Stimulated activated CD8-positive, alpha-beta memory T cell treated with anti-CD3 and anti-CD28 coated beads, Interleukin-7, amount 100 ng/mL, for 1 hour (primary cell): ENCODE results near the gene STXBP2.
"Not testable (repeated sequence)": the region's sequence is repeated elsewhere in the genome, so short reads cannot be mapped to it uniquely, and the experiment has no call there.

ENCODE experiments used
- DNase-seq, 2 donors: peaks; one replicate each; pipeline ENCODE4 v3.0.0-alpha.2; 2020; ENCODE audit warnings: low read depth in 2 of 2

The STXBP2 gene

DNA sequence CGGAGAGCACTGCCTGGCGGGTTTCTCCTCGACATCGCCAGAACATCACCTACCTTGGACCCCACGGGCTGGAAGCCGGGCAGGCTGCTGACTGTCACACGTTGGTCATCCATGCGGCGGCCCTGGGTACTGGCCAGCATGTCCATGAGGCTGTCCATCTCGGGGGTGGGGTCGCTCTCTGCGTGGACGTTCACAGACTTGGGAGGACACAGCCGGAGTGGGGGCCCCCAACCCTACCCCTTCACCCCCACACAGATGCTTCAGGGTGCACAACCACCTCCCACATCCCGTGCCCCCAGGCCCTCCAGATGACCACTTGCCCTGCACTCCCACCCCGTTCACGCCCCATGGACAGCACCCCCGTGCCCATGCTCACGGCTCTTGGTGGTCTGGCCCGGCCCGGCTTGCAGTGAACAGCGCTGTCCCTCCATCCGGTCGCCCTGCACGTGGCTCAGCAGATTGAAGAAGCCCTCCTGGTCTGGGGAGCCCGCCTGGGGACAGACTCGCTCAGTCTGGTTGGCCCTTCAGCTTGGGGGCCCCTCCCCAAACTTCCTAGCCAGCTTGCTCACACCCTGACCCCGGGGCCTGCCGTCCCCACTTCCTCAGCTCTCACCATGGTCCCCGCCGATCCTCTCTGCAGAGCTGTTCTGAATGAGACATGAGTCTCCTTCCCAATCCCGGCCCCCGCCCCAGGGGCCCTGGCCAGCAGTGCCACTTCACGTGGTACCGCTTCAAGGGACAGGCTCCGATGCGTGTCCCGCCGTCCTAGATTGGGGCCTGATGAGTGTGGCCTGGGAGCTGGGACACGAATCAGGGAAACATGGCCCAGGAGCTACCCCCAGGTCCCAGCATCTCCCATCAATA lies 4.3 kb upstream of the STXBP2 start:
- no peak for DNase-seq

DNA sequence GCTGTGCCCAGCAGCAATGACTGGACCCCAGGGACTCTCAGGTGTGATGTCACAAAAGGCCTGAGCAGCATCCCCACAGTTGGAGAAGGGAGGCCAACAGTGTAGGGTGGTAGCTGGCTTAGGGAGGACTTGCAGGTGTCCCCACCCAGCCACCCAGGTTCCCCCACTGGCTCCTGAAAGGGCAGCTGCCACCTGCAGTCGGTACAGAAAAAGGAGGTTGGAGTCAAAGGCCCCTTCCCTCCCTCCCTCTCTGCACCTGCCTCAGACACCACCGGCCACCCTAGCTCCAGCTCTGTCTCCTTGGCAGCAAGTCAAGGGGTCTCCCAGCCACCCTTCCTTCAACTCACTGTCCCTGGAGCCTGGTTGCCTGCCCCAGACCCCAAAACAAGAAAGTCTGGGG lies 3.2 kb upstream of the STXBP2 start, which contains the start of gene PCP2:
PCP2 (minus strand) TSS at position 22 of the 400 bp plus-strand sequence. CDS start 262 bp downstream, outside the sequence.
- no peak for DNase-seq

DNA sequence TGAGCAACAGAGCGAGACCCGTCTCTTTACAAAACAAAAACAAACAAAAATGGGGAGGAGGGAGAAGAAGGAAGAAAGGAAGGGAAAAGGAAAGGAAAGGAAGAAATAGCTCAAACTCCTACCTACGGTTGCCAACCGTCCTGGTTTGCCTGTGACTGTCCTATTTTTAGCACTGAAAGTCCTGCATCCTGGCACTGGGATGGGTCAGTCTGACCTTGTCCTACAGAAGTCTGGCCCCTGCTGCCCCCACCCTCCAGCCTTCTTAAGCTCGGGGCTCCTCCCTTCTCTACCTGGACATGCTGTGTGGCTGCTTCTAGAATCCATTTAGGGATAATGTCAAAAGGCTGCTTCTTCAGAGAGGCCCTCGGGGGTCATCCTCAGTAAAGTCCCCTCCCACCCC lies 1.2 kb upstream of the STXBP2 start:
- no peak for DNase-seq

DNA sequence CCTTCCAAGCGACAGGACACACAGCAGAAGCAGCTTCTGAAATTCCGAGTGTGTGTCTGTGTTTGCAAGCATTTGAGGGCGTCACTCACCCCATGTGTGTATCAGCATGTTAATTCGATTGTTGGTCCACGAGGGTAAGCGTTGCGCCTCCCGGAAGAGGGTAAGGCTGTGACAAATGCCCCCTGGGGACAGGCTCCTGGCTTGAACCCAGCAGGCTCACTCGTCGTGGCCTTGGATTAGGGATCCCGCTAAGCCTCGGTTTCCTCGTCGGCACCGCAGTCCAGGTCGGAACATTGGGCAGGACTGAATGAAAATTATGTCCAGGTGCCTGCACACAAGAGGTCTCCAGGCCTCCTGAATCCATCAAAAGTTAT lies 606 bp upstream of the STXBP2 start:
- no peak for DNase-seq

DNA sequence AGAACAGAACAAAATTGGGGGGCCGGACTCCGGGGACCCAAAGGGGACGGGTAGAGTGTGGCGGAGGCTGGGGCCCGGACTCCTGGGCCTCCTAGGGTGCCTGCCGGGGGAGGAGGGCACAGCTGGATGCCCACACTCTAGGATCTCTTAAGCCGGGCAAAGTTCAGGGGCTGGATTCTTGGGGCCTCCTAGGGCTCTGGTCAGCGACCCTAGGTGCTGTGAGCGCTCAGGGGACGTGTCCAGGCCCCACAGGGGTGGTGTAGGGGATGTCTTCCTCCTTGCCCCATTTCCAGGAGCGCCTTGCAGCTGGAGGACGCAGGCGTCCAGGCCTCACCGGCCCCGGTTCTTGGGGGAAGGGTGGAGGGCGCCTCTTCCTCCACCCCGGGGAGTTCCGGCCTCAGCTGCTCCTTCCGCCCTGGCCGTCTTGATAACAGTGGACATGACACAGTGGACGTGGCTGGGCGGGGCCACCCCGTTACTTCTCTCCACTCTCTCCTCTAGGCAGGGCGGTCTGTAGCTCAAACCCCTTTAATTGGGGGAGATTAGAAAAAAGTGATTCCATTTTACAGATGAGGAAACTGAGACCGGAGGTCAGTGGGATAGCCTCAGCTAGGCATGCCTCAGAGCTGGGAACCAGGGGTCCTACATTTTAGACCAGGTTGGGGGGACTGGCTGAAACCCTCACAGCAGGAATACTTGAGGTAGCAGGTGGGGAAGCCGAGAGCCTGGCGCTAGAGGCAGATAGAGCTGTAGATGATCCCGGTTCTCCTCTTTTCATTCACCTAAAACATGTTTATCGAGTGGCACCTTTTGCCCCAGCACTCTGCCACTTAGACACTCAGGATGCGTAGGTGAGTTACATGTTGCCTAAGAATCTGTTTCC lies 705 bp downstream of the STXBP2 start:
- no peak for DNase-seq

DNA sequence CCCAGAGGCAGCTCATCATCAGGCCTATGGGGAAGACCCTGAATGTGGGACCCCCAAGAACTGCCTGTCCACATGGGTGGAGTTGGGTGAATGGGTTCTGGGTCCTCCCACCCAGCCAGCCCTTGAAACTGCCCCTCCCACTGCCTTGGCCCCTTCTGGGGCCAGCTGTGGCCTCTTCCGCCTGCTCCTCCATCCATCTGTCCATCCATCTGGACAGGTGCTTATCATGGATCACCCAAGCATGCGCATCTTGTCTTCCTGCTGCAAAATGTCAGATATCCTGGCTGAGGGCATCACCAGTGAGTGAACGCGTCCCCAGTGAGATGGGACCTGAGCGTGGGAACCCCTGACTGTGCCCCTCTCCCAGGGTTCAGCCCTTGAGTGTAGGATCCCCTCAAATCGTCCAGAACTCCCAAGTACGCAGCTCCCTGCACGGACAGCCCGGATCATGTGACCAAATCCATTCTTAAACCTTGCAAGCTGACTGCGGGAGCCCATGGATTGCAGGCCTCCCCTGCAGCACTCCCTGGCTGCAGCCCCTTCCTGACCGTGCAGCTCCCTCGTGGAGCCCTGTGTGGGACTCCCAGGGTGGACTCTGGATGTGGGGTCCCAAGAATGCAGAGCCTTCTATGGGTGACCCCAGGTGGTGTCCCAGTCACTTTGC lies 2.0 kb downstream of the STXBP2 start:
- DNase-seq = no peak

DNA sequence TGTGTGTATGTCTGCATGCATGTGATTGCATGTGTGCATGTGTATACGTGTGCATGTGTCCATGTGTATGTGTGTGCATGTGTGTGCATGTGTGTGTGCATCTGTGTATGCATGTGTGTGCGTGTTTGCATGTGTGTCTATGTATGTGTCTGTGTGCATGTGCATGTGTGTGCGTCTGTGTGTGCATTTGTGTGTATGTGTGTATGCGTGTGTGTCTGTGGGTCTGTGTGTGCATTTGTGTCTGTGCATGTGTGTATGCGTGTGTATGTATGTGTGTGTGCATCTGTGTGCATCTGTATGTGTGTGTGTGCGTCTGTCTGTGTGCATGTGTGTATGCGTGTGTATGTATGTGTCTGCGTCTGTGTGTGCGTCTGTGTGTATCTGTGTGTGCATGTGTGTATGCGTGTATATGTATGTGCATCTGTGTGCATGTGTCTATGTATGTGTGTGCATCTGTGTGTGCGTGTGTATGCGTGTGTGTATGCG lies 3.0 kb downstream of the STXBP2 start:
- no peak for DNase-seq

DNA sequence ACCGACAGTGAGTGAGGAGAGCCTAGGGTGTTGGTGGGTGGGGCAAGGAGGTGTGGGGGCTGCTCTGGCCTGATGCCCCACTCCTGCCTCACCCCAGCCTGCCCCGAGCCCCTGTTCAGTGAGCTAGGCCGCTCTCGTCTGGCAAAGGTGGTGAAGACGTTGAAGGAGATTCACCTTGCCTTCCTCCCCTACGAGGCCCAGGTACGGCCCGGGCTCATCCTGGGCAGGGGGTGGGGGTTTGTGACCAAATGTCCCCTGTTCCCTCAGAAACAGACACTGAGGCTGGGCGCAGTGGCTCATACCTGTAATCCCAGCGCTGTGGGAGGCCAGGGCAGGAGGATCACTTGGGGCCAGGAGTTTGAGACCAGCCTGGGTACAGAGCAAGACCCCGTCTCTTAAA lies 3.9 kb downstream of the STXBP2 start:
- no peak for DNase-seq

DNA sequence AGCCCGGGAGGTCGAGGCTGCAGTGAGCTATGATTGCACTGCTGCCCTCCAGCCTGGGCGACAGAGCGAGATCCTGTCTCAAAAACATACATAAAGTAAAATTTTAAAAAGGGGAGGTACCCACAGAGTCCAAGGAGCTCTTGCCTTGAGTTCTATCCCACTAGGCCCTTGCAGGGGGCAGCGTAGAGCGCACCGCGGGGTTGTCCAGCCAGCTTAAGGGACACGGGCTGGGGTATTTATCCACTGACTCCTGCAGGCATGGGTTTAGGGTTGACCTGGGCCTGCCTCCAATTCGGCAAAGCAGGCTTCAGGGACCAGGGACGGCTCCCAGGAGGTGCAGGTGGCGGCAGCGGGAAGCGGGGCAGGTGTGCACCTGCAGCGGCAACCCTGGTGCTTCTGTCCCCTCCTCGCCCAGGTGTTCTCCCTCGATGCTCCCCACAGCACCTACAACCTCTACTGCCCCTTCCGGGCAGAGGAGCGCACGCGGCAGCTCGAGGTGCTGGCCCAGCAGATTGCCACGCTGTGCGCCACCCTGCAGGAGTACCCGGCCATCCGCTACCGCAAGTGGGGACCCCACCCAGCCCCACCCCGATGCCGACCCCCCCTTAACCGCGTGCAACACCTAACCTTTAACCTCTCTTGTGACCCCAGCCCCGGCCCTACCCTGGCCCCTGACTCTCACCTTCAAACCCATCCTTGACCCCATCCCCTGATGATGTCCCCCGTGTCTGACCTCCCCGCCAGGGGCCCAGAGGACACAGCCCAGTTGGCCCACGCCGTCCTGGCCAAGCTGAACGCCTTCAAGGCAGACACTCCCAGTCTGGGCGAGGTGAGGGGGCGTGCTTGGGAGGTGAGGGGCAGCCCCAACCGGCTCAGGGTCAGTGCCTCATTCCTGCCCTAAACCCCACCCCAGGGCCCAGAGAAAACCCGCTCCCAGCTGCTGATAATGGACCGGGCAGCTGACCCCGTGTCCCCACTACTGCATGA lies 4.7 kb downstream of the STXBP2 start:
- DNase-seq = no peak

DNA sequence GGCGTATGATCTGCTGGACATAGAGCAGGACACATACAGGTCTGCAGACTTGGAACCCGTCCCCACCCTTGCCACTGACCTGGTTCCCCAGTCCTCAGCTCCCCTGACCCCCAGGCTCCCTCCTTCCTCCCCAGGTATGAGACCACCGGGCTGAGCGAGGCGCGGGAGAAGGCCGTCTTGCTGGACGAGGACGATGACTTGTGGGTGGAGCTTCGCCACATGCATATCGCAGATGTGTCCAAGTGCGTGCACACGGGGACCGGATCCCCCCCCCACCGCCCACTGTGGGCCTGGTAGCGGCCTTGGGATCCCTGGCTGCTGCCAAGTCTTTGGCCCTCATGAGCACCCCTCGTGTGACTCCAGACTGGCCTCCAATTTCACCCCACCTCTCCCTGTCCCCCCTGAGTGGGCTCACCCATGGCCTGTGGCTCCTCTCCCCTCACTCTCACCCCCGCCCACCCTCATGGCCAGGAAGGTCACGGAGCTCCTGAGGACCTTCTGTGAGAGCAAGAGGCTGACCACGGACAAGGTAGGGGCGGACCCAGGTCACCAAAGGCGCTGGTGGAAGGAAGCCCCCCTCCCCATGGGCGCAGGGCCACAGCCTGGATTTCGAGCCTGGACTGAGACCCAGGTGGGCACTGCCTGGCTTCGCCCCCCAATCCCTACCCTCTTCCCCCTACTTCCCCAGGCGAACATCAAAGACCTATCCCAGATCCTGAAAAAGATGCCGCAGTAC lies 5.6 kb downstream of the STXBP2 start:
- DNase-seq = no peak

DNA sequence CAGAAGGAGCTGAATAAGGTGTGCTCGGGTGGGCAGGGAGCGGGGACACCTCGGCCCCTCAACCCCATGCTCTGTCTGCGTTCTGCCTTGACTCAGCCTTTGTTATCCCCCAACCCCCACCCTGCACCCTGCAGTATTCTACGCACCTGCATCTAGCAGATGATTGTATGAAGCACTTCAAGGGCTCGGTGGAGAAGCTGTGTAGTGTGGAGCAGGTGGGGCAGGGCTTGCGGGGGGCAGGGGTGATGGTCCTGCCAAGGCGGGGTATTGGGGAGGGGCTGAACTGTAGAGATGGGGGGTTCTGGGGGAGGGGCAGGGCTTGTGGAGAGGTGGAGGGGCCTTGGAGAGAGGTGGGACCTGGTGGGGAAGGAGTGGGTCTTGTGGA lies 6.1 kb downstream of the STXBP2 start:
- no peak for DNase-seq

DNA sequence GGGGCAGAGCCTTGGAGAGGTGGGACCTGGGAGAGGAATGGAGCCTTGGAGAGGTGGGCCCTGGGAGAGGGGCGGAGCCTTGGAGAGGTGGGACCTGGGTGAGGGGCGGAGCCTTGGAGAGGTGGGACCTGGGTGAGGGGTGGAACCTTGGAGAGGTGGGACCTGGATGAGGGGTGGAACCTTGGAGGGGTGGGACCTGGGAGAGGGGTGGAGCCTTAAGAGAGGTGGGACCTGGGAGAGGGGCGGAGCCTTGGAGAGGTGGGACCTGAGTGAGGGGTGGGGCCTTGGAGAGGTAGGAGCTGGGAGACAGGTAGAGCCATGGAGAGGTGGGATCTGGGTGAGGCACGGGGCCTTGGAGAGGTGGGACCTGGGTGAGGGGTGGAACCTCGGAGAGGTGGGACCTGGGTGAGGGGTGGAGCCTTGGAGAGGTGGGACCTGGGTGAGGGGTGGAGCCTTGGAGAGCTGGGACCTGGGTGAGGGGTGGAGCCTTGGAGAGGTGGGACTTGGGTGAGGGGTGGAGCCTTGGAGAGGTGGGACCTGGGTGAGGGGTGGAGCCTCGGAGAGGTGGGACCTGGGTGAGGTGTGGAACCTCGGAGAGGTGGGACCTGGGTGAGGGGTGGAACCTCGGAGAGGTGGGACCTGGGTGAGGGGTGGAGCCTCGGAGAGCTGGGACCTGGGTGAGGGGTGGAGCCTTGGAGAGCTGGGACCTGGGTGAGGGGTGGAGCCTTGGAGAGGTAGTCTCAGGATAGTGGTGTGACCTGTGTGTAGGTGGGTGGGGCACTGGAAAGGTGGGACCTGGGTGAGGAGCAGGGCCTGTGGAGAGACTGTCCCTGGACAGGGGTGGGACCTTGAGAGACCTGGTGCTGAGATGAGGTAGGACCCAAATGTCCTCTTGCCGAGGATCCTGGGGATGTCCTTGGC lies 7.0 kb downstream of the STXBP2 start:
- not testable (repeated sequence) for DNase-seq

DNA sequence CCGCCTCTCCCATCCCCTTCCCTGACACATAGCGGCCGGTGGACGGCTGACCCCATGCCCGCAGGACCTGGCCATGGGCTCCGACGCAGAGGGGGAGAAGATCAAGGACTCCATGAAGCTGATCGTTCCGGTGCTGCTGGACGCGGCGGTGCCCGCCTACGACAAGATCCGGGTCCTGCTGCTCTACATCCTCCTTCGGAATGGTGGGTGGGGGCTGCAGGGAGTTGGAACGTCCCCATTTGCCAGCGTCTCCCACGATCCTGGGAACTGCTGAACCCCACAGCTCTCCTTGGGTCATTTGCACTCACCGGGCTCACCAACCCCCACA lies 7.6 kb downstream of the STXBP2 start:
- DNase-seq = no peak

DNA sequence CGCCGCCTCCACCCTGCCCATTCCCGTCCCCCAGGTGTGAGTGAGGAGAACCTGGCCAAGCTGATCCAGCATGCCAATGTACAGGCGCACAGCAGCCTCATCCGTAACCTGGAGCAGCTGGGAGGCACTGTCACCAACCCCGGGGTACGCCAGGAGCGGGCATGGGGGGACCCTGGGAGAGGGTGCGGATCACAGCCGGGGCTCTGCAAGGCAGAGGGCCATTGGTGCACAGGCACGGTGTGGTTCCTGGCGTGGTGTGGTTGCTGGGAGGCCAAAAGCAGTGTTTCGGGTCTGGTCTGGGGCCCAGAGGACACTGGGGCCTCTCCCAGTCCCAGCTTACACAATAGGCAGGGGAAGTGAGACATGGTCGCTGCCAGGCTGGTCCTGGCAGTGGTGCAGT lies 8.3 kb downstream of the STXBP2 start:
- no peak for DNase-seq

DNA sequence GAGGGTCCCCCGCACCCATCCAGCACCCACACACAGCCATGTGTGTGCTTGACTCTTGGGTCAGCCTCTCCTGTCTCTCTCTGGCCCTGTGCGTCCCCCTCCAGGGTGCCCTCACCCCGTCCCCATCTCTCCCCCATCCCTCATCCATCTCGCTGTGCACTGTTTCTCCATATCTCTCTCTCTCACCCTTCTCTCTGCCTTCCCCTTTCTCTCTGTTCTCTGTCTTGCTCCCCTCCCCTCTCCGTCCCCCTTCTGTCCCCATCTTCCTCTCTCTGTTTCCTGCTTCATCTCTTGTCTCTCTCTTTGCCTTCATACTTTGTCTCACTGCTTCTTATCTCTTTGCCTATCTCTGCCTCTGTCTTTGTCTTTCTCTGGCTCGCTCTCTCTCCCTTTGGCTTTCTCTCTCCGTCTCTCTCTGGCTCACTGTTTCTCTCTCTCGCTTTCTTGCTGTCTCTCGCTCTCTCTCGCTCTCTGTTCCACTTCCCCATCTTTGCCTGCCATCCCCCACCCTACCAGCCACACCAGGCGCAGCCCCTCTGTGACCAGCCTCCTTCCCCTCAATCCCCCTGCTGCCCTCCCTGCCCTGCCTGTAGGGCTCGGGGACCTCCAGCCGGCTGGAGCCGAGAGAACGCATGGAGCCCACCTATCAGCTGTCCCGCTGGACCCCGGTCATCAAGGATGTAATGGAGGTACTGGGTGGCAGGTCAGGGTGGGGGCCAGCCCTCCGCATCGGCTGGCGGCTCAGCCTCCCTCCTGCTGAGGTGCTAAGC lies 8.9 kb downstream of the STXBP2 start:
- no peak for DNase-seq

DNA sequence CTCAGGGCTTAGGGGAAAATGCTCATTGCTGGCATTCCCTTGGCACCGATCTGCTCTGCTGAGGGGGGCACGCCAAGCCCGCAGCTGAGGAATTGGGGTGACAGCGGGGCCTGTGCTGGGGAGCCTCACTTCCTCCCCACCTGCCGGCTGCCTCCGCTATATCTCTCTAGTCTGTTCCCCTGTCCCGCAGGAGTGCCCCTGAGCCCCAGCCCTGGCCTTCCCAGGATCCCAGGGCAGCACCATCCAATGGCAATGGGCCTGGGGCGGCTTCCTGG lies 9.5 kb downstream of the STXBP2 start:
- no peak for DNase-seq

DNA sequence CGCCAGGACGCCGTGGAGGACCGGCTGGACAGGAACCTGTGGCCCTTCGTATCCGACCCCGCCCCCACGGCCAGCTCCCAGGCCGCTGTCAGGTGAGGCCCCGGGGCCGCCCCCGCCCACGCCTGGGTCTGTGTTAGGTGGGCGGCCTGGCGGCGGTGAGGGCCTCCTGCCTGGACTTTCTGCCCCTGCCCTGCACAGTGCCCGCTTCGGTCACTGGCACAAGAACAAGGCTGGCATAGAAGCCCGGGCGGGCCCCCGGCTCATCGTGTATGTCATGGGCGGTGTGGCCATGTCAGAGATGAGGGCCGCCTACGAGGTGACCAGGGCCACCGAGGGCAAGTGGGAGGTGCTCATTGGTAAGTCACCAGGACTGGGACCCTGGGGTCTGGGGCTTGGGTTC lies 10.2 kb downstream of the STXBP2 start:
- DNase-seq = no peak

DNA sequence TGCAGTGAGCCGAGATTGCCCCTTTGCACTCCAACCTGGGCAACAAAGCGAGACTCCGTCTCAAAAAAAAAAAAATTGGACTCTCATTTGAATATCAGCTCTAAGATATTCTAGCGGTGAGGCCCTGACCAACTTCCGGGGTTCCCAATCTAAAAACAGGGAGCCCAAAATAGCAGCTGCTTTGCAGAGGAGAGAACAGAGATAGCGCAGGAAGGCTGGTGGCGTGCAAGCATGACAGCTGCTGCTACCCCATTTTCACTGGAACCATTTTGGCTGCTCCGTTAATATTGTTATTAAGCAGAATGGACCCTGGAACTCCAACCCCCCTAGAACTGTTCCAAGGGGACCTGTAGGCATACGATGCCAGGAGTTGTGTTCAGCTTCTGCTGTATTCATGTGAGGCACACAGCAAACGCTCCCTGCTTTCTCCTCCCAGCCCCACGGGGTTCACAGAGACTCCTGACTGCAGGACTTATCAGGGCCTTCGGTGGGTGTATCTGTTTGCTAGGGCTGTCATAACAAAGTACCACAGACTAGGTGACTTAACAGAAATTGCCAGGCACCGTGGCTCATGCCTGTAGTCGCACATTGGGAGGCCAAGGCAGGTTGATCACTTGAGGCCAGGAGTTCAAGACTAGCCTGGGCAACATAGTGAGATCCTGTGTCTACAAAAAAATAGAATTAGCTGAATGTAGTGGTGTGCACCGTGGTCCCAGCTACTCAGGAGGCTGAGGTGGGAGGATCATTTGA lies 11.5 kb downstream of the STXBP2 start:
- no peak for DNase-seq
